Smooth muscle cell (in vitro differentiated cells): ENCODE results near the gene NEDD1. TPM values are rescaled to one million over a fixed set of nuclear protein-coding genes. Genes with fewer than 3 reads are reported as not detected.

Source experiments
- DNase-seq: peaks from one replicate; lab custom pipeline; 2025; ENCODE audit not compliant: unreplicated experiment; lab: John Stamatoyannopoulos, UW
- H2AFZ ChIP-seq: fragments of 200-600 bp; sonication (generic); 2 replicates; pipeline ENCODE4 v1.6.0; 2016; ENCODE audit warnings: antibody characterized with exemption, low read depth, mild to moderate bottlenecking
- H3F3A ChIP-seq: fragments of 200-600 bp; sonication (generic); 2 replicates; pipeline ENCODE4 v1.6.0; 2017; ENCODE audit warnings: antibody characterized with exemption, low read depth
- H3K27ac ChIP-seq: fragments of 200-600 bp; sonication (generic); 2 replicates; pipeline ENCODE4 v1.5.1; 2016; ENCODE audit warnings: low read depth, mild to moderate bottlenecking
- H3K27me3 ChIP-seq: fragments of 200-600 bp; sonication (generic); 2 replicates; pipeline ENCODE4 v1.6.1; 2016; ENCODE audit warnings: low read depth, mild to moderate bottlenecking
- H3K36me3 ChIP-seq: fragments of 200-600 bp; sonication (generic); 2 replicates; pipeline ENCODE4 v1.5.1; 2016; ENCODE audit warnings: low read depth
- H3K4me1 ChIP-seq: fragments of 200-600 bp; sonication (generic); 2 replicates; pipeline ENCODE4 v1.5.1; 2016; ENCODE audit warnings: low read depth
- H3K4me2 ChIP-seq: fragments of 200-600 bp; sonication (generic); 2 replicates; pipeline ENCODE4 v1.6.0; 2016; ENCODE audit warnings: mild to moderate bottlenecking
- H3K4me3 ChIP-seq: fragments of 200-600 bp; sonication (generic); 2 replicates; pipeline ENCODE4 v1.5.1; 2016; ENCODE audit warnings: mild to moderate bottlenecking
- H3K79me2 ChIP-seq: fragments of 200-600 bp; sonication (generic); 2 replicates; pipeline ENCODE4 v1.6.0; 2016; ENCODE audit warnings: low read depth, mild to moderate bottlenecking
- H3K9ac ChIP-seq: fragments of 200-600 bp; sonication (generic); 2 replicates; pipeline ENCODE4 v1.6.0; 2016; ENCODE audit warnings: low read depth
- H3K9me3 ChIP-seq: fragments of 200-600 bp; sonication (generic); replicated peaks from 2 replicates; pipeline ENCODE4 v1.5.1; 2016; ENCODE audit warnings: low read depth
- H4K20me1 ChIP-seq: fragments of 200-600 bp; sonication (generic); 2 replicates; pipeline ENCODE4 v1.6.0; 2016; ENCODE audit warnings: low read depth
- CTCF ChIP-seq: fragments of 200-600 bp; sonication (generic); IDR thresholded peaks from 2 replicates; pipeline ENCODE4 v1.5.1; 2017; ENCODE audit warnings: borderline replicate concordance, mild to moderate bottlenecking, antibody characterized with exemption; ENCODE audit not compliant: insufficient read depth, poor library complexity, severe bottlenecking
- WGBS: methylation state at CpG from one replicate; pipeline ENCODE4 v1.1.7; 2016; ENCODE audit warnings: low lambda C conversion rate; 5-methylcytosine and 5-hydroxymethylcytosine counted together
- polyA plus RNA-seq: library from polyadenylated mRNA; unstranded; fragments of >200 nt; fragmentation: Nextera tagmentation; extraction: Ambion mirVana; gene quantifications from 2 replicates; pipeline ENCODE4 v1.2.1, GENCODE V29; 2016
- total RNA-seq: library from RNA; depleted of rRNA; stranded (reverse); fragments of >200 nt; gene quantifications from 2 replicates; pipeline ENCODE4 v1.2.3, GENCODE V29; 2014

Gene NEDD1
- total and polyA plus RNA-seq, 2 experiments from 2014 or later, result 20.6 to 54.0 TPM

- Histone ChIP-seq H3K4me1 (no peaks in the 10 kb centered on the region), H2AFZ (no peak overlapping the region), H3K27ac (no peak overlapping the region), H3K9ac (no peak overlapping the region), H3K36me3 (peaks cover 11% of the 10 kb centered on the region), H4K20me1 (no peaks in the 10 kb centered on the region), H3K4me2 (no peak overlapping the region), H3K9me3 (no peaks in the 10 kb centered on the region), H3K27me3 (no peaks in the 10 kb centered on the region), H3F3A (no peaks in the 10 kb centered on the region), H3K4me3 (no peak overlapping the region), H3K79me2 (no peaks in the 10 kb centered on the region)
- no peak for DNase-seq
- no peak for TF ChIP-seq CTCF
- 94% methylated on average over 2 of the region's 2 CpGs for WGBS
Measured at GRCh38 chr12:96948782-96949181, 41.7 kb downstream of the NEDD1 start.

- H2AFZ ChIP-seq, result no peak overlapping the region
- H3F3A ChIP-seq, result peaks cover 11% of the 10 kb centered on the region
- no peak overlapping the region for H3K4me3 ChIP-seq
- no peaks in the 10 kb centered on the region for H3K27me3 ChIP-seq
- H3K79me2 ChIP-seq, result no peaks in the 10 kb centered on the region
- no peak overlapping the region for H3K27ac ChIP-seq
- H3K4me1 ChIP-seq, result peaks cover 15% of the 10 kb centered on the region
- H3K9me3 ChIP-seq, result no peaks in the 10 kb centered on the region
- no peak overlapping the region for H3K4me2 ChIP-seq
- no peak for TF ChIP-seq CTCF
- no peak overlapping the region for H3K9ac ChIP-seq
- no peaks in the 10 kb centered on the region for H3K36me3 ChIP-seq
- no peak for DNase-seq
- H4K20me1 ChIP-seq, result no peaks in the 10 kb centered on the region
- WGBS, result 97% methylated on average over 3 of the region's 3 CpGs
Measured at GRCh38 chr12:96979532-96979931, 72.5 kb downstream of the NEDD1 start.

DNA sequence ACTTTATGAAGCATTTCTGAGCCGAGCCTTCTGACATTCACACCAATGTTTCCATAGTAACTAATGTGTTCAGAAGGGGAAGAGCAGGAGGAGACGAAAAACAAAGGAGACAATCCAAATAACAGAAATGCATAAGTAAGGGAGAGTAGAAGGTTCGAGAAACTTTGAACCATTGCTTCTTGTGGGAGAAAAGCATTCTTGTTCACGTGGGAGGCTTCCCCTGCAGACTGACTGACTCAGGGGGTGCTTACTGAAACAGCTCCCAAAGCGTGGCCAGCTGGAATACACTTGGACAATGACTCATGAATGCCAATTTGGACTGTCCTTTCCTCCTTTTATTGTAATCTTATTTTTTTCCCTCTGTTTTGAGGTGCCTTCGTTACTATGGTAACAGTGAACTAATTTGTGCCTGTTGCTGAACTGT is 73.9 kb downstream of the NEDD1 start:
- Histone ChIP-seq H3K27ac (peak overlapping the region; percentile 92), H4K20me1 (no peaks in the 10 kb centered on the region), H3F3A (peaks cover 11% of the 10 kb centered on the region), H3K27me3 (peaks cover 5% of the 10 kb centered on the region), H3K4me3 (no peak overlapping the region), H2AFZ (peak overlapping the region; percentile 17), H3K4me2 (peak overlapping the region; percentile 73), H3K36me3 (no peaks in the 10 kb centered on the region), H3K9ac (peak overlapping the region; percentile 86), H3K4me1 (peaks cover 20% of the 10 kb centered on the region), H3K79me2 (no peaks in the 10 kb centered on the region), H3K9me3 (no peaks in the 10 kb centered on the region)
- WGBS, result 10% methylated on average over 6 of the region's 6 CpGs
- no peak for TF ChIP-seq CTCF
- DNase-seq, result no peak

- H3F3A ChIP-seq, result peaks cover 11% of the 10 kb centered on the region
- H3K27me3 ChIP-seq, result peaks cover 14% of the 10 kb centered on the region
- H3K4me1 ChIP-seq, result peaks cover 26% of the 10 kb centered on the region
- peak overlapping the region; percentile 51 for H3K9ac ChIP-seq
- 41% methylated on average over 4 of the region's 4 CpGs for WGBS
- peak overlapping the region; percentile 54 for H3K4me2 ChIP-seq
- no peak overlapping the region for H3K4me3 ChIP-seq
- DNase-seq, result no peak
- H3K79me2 ChIP-seq, result no peaks in the 10 kb centered on the region
- no peak for TF ChIP-seq CTCF
- no peaks in the 10 kb centered on the region for H4K20me1 ChIP-seq
- no peaks in the 10 kb centered on the region for H3K36me3 ChIP-seq
- no peaks in the 10 kb centered on the region for H3K9me3 ChIP-seq
- peak overlapping the region; percentile 92 for H3K27ac ChIP-seq
- peak overlapping the region; percentile 75 for H2AFZ ChIP-seq
Measured at GRCh38 chr12:96981911-96982310, 74.9 kb downstream of the NEDD1 start.
